HG03460 (cell line): ENCODE measurements around the gene TMEM200B.
"Not testable (repeated sequence)": the region's sequence is repeated elsewhere in the genome, so short reads cannot be mapped to it uniquely, and the experiment has no call there.

ENCODE experiments used
- ATAC-seq: cut with Tn5 transposase; IDR thresholded peaks from one replicate; pipeline ENCODE4 v1.9.1; 2021; ENCODE audit not compliant: unreplicated experiment

The TMEM200B gene

DNA sequence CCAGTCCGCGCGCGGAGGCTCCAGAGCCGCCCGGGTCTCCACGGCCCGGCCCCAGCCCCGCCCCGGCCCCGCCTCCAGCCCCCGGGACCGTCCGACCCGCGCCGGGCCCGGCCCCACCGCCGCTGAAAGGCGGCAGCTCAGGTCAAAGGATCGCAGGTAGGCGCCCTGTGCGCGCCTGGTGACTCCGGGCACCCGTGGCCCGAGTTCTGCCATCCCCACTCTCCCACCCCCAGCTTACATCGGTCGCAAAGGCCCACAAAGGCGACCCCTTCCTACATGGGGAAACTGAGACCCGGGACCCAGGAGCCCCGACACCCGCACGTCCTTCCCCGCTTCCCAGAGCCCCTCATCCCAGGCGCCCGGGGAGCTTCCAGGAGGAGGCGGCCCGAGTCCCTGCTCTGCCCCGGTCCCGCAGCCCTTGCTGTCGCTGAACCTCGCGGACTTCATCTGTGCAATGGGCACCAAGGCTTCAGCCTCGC lies at the start of gene TMEM200B:
TMEM200B (minus strand) TSS at position 17 of the 479 bp plus-strand sequence. CDS start 2,075 bp downstream, outside the sequence.
- ATAC-seq, result no peak

DNA sequence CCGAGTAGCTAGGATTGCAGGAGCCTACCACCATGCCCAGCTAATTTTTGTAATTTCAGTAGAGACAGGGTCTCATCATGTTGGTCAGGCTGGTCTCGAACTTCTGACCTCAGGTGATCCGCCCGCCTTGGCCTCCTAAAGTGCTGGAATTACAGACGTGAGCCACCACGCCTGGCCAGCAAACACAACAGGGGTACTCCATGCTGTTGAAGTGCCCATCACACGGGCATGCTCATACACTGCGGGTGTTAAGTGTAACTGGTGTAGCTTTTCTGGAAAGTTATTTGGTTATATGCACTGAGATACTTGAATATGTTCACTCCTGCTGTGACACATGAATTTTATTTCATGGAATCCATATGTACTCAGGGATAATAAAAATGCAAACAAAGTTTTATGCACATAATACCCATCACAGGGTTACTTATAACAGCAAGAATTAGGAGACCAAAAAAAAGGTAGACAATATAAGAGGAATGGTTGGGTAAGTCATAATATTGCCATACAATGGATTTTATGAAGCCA lies 48.8 kb upstream of the TMEM200B start:
- ATAC-seq, result no peak

DNA sequence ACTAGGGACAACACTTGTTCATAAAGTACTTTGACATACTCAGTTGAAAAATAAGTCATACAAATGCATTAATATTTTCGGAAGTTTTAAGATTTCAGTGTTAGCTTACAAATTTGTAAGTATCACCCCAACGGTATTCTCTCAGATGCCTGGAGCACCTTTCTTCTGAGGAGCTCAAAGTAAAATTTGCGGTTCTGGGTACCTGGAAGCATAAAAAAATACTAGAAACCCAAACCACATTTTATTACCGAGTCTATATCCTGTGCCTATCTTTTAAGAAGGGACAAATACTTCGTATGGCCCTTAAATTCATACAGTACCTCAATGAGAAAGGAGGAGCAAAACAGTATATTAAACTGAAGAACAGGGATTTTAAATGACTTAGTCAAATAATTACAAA lies 47.8 kb upstream of the TMEM200B start:
- no peak for ATAC-seq

DNA sequence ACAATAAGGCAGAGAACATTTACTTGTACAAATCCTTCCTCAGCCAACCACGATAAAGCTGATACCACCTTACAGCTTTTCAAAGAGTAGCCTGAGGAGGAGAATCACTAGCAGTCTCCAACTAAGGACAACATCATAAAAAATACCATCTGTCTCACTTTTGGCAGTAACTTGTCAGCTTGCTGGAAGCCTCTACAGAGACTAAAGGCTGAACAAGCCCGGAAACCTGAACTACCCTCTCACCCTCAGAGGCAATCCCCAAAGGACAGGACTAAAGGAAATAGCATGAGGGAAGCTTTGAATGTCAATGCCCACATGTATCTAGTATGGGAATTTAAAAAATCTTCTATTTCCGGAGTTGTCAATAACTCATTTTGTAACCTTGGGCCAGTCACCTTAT lies 47.4 kb upstream of the TMEM200B start:
- ATAC-seq, result no peak

DNA sequence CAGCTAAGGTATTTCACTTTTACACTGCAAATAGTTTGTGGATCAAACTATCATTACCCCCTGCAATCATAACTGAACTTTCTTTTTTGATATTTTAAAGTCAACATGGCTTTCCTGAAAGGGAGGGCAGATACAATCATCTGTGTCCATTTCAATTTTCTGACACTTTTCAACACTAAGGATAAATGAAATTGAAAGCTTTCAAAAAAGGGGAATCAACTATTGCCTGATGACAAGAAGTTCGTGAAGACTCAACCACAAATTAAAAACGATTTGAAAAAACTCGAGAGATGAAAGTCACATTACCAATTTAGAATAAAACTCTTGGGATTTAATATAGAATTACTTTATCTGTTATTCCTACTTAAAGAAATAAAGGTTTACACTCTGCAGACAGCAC lies 46.3 kb upstream of the TMEM200B start:
- no peak for ATAC-seq

DNA sequence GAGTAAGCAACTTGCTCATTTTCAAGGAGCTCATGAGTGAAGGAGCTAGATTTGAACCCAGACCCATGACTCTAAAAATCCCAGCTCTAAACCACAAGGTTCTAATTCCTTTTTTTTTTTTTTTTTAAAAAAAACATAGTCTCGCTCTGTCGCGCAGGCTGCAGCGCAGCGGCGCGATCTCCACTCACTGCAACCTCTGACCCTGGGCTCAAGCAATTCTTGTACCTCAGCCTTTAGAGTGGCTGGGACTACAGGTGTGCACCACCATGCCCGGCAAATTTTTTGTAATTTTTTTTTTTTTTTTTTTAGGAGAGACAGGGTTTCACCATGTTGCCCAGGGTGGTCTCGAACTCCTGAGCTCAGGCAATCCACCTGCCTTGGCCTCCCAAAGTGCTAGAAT lies 44.2 kb upstream of the TMEM200B start:
- ATAC-seq, result no peak

DNA sequence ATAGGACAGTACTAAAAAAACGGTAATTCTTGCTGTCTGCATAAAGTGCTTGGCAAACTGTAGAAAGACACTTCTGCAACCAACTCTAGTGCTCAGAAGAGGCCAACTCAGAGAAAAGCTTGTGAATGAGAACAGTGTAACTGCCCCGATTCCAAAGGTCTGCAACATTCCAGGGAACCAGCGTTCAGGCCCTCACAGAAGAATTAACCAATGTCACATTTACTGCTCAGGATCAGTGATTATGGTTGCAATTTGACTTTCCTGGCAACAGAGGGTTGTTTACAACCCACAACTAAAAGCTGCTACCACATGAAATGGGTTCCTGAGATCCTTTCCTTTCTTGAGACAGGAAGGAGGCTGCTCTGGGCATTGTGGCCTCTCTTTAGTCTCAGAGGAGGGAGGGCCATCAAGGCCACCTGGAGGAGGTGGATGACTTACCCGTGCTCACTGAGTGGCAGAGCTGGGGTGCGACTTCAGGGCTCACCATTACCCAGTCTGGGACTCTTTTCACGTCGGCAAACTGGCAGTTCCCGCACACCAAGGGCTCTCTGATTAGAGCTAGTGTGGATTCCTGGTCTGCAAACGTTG lies 42.7 kb upstream of the TMEM200B start:
- no peak for ATAC-seq

DNA sequence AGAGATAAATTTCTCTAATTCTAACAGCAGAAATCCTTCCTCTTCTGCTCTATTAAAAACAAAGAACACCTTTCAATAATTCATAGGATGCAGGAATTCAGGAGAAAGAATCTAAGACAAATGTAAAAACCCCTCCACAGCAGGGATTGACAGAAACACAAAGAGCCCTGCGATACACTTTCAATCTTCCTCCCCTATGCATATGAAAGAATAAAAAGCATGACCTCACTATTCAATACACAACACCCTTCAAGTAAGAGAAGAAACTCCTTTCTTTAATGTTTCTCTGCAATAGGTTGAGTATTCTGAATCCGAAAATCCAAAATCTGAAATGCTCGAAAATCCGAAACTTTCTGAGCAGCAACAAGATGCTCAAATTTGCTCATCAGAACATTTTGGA lies 40.9 kb upstream of the TMEM200B start:
- ATAC-seq, result no peak

DNA sequence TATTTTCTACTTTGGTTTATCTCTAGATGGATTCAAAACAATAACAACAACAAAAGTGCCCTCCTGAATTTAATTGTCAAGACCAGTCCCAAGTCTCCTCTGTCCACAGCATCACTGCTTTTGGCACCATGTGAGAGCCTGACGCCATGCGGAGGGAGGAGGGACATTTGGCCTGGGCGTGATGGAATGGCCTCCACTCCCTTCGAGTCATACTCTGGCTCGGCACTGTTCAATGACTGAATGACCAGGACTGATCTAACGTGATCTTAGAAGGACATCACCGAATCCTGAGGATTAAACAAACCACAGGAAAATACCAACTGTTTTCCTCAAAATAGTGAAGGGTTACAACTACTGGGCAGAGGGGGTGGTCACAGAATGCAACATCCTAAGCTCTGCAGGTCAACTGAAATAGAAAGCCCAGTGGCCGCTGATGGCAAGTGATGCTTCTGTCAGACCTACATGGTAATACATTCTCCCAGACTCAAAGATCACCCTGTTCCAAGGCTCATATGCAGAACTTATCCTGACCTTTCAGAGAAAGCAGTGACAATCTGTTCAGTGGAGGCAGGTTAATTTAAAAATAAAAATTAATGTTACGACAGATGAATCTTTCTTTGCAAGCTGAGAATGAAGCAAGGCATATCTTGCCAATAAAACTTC lies 38.9 kb upstream of the TMEM200B start:
- no peak for ATAC-seq

DNA sequence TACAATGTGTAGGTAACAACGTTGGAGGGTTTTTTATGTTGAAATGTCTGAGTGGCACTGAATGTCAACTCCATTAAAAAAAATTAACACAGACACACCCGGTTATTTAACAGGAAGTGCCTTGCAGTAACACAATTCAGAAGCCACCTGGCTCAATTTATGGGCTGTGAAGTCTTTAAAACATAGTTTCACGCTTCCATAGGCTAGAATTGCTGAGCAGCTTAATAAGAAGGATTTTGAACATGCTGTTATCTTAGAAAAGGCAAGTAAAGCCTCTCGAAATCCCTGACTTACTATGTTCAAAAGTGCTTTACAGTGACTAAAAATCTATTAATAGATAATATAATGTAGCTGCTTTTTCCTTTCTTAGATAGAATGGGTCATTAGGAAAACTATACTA lies 38.3 kb upstream of the TMEM200B start:
- no peak for ATAC-seq

DNA sequence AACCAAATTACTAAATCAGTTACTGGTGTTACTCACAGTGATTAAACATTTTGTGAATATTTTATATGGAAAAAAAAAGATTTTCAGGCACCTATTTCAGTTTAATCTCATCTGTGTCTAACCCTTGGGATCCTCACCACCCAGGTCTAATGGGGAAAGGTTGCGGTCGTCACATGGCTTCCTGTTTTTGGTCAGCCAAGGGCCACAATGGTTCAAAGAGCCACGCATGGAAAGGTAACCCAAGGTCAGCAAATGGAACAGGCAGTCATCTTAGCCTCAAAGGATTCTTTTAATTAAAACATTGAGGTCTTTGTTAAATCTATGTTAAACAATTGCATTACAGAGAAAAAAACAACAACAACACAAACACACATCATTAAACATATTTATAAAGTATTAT lies 36.1 kb upstream of the TMEM200B start:
- ATAC-seq, result no peak

DNA sequence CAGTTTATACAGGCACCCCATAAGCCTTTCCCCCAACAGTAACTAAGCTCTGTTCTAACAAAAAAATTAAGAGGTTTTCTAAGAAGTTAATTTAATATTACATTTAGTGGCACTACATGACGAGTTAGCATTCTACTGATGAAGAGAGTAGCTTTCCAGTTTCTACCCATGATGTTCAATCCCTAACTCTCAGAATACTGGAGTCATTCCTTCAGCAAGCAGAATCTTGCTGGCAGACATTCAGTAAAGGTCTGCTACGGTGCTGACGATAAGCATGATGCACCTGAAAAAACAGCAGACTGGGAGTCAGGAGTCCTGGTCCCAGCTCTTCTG lies 33.5 kb upstream of the TMEM200B start:
- no peak for ATAC-seq

DNA sequence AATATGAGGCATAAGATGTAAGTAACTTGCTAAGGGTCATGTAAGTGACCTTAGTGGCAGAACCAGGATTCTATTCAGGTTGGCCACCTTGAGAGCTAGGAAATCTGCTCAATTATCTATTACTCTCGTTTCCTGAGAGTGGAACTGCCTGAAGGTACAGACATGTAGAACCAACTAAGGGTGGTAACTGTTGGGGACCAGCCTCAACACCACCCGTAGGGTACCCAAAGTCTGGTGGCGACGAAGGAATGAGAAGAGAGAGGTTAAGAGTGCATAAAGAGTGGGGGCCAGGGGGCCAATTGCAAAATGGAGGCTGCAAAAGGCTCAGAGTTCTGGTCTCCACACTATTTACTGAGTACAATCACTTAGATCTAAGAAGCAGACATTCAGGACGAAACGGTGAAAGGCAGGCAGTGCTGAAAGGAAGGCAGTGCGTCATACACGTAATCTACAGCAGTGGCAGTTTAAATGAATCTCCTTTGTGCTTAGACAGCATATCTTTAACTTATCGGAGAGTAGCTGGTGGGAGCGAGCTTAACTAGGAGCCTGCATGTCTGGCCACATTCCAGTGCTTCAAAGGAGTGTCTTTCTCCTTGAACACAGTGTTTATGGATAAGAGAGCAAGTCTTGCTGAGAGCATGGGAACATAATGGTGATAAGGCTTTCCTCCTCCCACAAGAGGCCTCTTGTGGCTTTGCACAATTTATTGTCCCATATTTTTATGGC lies 33.0 kb upstream of the TMEM200B start:
- no peak for ATAC-seq

DNA sequence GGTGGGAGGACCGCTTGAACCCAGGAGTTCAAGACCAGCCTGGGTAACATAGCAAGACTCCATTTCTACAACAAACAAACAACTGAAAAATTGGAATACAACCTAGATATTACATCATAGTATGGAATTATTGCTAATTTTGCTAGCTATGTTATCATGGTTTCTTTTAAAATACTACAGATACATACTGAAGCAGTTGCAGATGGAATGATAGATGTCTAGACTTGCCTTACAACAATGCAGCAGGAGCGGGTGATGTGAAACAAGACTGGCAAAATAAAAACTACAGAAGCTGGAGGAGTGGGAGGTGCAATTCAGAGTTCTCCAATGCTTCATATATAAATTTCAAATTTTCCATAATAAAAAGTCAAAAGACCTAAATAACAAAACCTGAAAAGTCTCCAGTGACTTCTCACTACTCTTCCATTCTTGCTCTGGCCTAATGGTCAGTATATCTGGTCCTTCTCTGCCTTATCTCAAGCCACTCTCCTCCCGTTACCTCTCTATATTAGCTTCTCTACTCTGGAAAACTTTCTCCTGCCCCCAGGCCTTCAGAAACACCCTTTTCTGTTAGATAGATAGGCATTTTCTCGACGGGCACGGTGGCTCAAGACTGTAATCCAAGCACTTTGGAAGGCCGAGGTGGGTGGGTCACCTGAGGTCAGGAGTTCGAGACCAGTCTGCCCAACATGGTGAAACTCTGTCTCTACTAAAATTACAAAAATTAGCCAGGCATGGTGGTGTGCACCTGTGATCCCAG lies 28.5 kb upstream of the TMEM200B start:
- ATAC-seq, result no peak

DNA sequence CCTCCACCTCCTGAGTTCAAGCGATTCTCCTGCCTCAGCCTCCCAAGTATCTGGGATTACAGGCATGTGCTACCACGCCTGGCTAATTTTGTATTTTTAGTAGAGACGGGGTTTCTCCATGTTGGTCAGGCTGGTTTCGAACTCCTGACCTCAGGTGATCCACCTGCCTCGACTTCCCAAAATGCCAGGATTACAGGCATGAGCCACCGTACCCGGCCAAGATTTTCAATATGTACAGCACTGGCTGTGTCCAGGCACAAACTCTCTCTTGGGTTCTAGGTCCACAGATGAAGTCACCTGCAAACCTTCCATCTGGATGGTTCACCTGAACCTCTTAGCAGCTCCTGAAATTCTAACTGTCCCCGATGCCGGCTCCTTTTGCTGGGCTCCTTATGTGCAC lies 26.6 kb upstream of the TMEM200B start:
- not testable (repeated sequence) for ATAC-seq

DNA sequence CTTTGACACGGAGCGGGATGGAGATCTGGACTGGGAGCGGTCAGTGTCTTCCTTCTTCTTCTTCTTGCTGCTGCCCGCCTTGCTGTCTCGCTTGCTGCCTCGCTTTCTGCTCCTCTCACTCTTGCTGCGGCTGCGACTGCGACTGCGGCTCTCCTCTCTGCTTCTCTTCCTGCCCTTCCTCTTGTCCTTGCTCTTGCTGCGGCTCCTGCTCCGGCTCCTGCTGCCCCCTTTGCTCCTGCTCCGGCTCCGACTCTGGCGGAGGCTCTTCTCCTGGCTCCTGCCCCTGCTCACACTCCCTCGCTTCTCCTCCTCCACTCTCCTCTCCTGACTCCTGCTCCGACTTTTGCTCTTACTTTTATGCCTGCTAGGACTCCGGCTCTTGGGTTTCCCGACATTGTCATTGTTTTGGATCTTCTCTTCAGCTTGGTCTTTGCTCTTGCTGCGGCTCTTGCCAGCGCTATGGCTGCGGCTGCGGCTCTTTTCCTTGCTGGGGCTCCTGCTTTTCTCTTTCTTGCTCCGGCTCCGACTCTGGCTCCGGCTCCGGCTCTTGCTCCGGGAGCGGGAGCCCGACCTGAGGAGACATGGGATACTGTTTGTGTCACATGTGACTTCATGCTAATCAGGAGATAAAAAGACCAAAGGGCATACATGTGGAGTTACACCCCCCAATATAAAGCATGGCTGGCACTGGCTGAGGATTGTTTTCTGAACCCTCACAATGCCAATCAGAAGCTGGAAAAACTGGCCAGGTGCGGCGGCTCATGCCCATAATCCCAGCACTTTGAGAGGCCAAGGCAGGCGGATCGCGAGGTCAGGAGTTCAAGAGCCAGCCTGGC lies 25.2 kb upstream of the TMEM200B start:
- no peak for ATAC-seq

DNA sequence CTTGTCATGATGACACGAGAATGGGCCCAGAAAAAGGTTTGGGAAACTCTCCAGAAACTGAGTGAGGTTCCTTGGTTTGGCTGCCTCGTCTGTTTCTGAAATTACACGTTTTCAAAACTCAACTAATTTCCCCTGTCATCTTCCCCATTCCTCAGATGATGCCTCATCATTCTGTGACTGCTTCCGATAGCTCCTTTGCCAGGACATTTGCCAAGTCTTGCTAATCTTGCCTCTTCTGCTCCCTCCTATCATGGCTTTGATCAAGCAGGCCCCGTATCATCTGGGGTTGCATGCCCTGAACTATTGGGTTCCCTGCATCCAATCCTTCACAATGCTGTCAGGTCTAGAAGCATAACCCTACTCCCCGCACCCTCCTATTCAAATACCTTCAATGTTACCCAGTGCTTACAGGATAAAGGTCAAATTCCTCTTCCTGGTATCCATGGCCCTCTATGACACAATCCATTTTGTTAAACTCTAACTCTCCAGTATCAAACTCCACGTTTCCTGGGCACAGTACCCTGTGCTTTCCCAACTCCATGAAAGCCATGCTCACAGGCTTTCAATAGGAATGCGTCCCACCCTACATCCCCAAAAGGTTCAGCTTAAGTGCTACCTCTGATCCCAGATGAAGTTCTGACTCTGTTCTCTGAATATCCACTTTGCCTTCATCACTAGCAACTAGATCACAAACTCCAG lies 22.2 kb upstream of the TMEM200B start:
- no peak for ATAC-seq

DNA sequence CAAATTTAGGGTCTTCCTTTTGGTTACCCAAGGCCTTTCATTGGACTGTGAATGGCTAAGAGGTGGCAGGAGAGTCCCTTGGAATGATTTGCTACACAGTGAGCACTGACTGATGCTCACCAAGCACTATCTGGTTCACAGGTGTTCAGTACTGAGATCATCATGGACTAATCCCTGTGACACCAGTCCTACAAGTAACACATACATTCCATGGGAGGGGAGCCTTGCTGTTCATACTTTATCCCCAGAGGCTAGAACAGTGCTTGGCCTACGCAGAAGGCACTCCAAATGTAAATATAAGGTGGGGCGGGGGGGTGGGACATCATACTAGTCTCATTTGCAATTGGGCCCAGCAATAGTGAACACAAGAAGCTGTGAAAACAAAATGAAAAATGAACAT lies 20.5 kb upstream of the TMEM200B start:
- no peak for ATAC-seq

DNA sequence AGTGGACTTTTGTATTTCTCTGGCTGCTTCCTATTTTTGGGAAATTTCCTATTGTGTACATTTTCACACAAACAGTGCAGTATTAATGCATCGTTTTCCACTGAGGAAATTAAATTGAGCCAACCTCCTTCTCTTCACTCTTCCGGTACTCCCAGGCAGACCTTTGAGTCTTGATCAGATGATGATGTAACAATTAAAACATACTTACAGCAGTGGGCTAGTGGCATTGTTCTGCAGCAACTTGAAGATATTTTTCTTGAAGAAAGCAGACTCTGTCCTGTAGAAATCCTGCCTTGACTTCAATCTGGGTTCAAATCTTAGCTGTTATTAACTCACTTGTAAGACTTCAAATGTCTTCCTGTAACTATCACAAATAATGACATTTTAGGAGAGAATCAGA lies 19.0 kb upstream of the TMEM200B start:
- no peak for ATAC-seq

DNA sequence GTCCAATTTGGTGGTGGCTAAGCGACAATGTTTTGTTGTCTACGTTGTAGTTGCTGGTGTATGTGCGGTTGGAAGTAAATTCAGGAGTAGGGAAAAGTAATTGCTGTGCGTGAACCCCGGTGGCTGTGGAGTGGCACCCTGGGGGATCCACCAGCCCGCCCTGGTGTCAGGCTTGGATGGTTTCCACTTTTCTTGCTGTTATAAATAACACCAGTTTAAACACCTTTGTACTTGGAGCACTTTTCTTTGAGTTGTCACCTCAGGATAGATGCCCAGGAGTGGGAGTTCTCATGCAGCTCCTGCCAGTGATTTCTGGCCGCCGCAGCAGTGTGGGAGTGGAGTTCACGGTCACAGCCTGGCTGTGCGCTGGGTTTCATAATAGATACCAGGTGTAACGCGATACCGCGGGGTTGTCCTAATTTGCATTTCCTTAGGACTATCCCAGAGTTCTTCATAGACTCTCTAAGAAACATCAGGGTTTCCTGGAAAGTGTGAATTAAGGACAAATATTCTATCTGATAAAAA lies 12.8 kb upstream of the TMEM200B start:
- no peak for ATAC-seq
